ENCODE measurements around the gene NELL1. TPM values are rescaled to one million over a fixed set of nuclear protein-coding genes. Genes with fewer than 3 reads are reported as not detected.

NELL1 gene
- total and polyA plus RNA-seq, 12 donors: 0.11 to 0.39 (median 0.24) TPM; not detected in 9

- intact Hi-C loops (cut with DNase I): no loop called here
- Histone ChIP-seq H3K4me1 (replicated peaks in 1 of 2) (no peaks in the 10 kb centered on the region), H3K4me3 (no peak overlapping the region), H3K27ac (no peak overlapping the region), H3K27me3 (no peaks in the 10 kb centered on the region), H3K36me3 (replicated peaks in 1 of 2) (no peaks in the 10 kb centered on the region), H3K9me3 (replicated peaks in 1 of 3) (no peaks in the 10 kb centered on the region)
- no peak for TF ChIP-seq POLR2A (IDR thresholded peaks at IDR 0.05)
- no peak for TF ChIP-seq CTCF (IDR thresholded peaks at IDR 0.05)
- WGBS, 4 donors: 59 to 80% (median 64%) methylated on average over 3 of the region's 3 CpGs
- DNase-seq: no peak
Measured at GRCh38 chr11:20715931-20716330, 46.5 kb downstream of the NELL1 start.

GRCh38 chr11:20719821-20720220, 50.4 kb downstream of the NELL1 start:
- DNase-seq: no peak
- 36 to 58% (median 48%) methylated on average over 2 of the region's 2 CpGs for WGBS, 4 donors
- Histone ChIP-seq H3K27me3 (no peaks in the 10 kb centered on the region), H3K4me3 (no peak overlapping the region), H3K27ac (no peak overlapping the region), H3K36me3 (replicated peaks in 1 of 2) (no peaks in the 10 kb centered on the region), H3K4me1 (replicated peaks in 1 of 2) (no peaks in the 10 kb centered on the region), H3K9me3 (replicated peaks in 1 of 3) (no peaks in the 10 kb centered on the region)
- intact Hi-C loops (cut with DNase I): no loop called here
- no peak for TF ChIP-seq CTCF (IDR thresholded peaks at IDR 0.05)
- TF ChIP-seq POLR2A (IDR thresholded peaks at IDR 0.05): no peak

DNA sequence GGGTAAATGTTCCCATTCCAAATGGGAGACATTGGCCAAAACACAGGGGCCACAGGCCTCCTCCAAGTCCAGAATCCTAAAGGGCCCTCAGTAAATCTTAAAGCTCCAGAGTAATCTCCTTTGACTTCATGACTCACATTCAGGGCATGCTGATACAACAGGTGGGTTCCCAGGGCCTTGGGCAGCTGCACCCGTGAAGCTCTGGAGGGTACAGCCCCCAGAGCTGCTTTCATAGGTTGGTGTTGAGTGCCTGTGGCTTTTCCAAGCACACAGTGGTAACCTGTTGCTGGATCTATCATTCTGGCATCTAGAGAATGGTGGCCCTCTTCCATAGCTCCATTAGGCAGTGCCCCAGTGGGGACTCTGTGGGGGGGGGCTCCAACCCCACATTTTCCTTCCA, 54.0 kb downstream of the NELL1 start:
- no peak overlapping the region for H3K4me3 ChIP-seq
- TF ChIP-seq POLR2A (IDR thresholded peaks at IDR 0.05) (no peak), CTCF (IDR thresholded peaks at IDR 0.05) (no peak)
- H3K27me3 ChIP-seq: no peaks in the 10 kb centered on the region
- no peaks in the 10 kb centered on the region for H3K4me1 ChIP-seq (replicated peaks in 1 of 2)
- no peak overlapping the region for H3K27ac ChIP-seq
- WGBS, 4 donors: 50 to 55% (median 50%) methylated on average over 1 of the region's 1 CpG; no CpG with 5 or more reads in 1 of the 4 donors
- H3K9me3 ChIP-seq (replicated peaks in 1 of 3): no peaks in the 10 kb centered on the region
- intact Hi-C loops (cut with DNase I): no loop called here
- no peak for DNase-seq
- no peaks in the 10 kb centered on the region for H3K36me3 ChIP-seq (replicated peaks in 1 of 2)

- H3K27me3 ChIP-seq: no peaks in the 10 kb centered on the region
- no peaks in the 10 kb centered on the region for H3K4me1 ChIP-seq (replicated peaks in 1 of 2)
- H3K9me3 ChIP-seq (replicated peaks in 1 of 3): no peaks in the 10 kb centered on the region
- intact Hi-C loops (cut with DNase I): no loop called here
- no peak for TF ChIP-seq CTCF (IDR thresholded peaks at IDR 0.05)
- no peak for TF ChIP-seq POLR2A (IDR thresholded peaks at IDR 0.05)
- WGBS, 4 donors: 60 to 73% (median 70%) methylated on average over 4 of the region's 4 CpGs
- no peak for DNase-seq
- H3K4me3 ChIP-seq: no peak overlapping the region
- H3K36me3 ChIP-seq (replicated peaks in 1 of 2): no peaks in the 10 kb centered on the region
- H3K27ac ChIP-seq: no peak overlapping the region
Measured at GRCh38 chr11:20729597-20730105, 60.3 kb downstream of the NELL1 start.

All from adrenal gland (tissue), 12 donors.